ENCODE results near the gene RELB. TPM values are rescaled to one million over a fixed set of nuclear protein-coding genes. Genes with fewer than 3 reads are reported as not detected.

RELB gene
- total RNA-seq, 1 donor from 2014 or later = 18.7 TPM

- Mint-ChIP-seq H3K4me1 (peaks cover 22% of the 10 kb centered on the region), H3K27me3 (ENCODE audit: low read depth) (no peaks in the 10 kb centered on the region), H3K9me3 (no peaks in the 10 kb centered on the region), H3K36me3 (peaks cover 8% of the 10 kb centered on the region), H3K4me3 (no peak overlapping the region), H3K27ac (no peak overlapping the region)
- no peak for TF ChIP-seq CTCF (IDR thresholded peaks at IDR 0.05; ENCODE audit: unreplicated experiment)
- DNase-seq (ENCODE audit: low spot score in 2 of 2, unreplicated experiment in 2 of 2) = no peak
Measured at GRCh38 chr19:44958090-44958489, 43.2 kb upstream of the RELB start.

GRCh38 chr19:44959691-44960090, 41.6 kb upstream of the RELB start:
- Mint-ChIP-seq H3K36me3 (peaks cover 11% of the 10 kb centered on the region), H3K4me1 (peaks cover 17% of the 10 kb centered on the region), H3K27ac (no peak overlapping the region), H3K27me3 (ENCODE audit: low read depth) (no peaks in the 10 kb centered on the region), H3K9me3 (no peaks in the 10 kb centered on the region), H3K4me3 (no peak overlapping the region)
- DNase-seq (ENCODE audit: low spot score in 2 of 2, unreplicated experiment in 2 of 2) = no peak
- TF ChIP-seq CTCF (IDR thresholded peaks at IDR 0.05; ENCODE audit: unreplicated experiment) = no peak

- no peak for DNase-seq (ENCODE audit: low spot score in 2 of 2, unreplicated experiment in 2 of 2)
- no peak overlapping the region for H3K27ac Mint-ChIP-seq
- H3K36me3 Mint-ChIP-seq = peaks cover 15% of the 10 kb centered on the region
- no peak for TF ChIP-seq CTCF (IDR thresholded peaks at IDR 0.05; ENCODE audit: unreplicated experiment)
- no peak overlapping the region for H3K4me3 Mint-ChIP-seq
- no peaks in the 10 kb centered on the region for H3K9me3 Mint-ChIP-seq
- H3K4me1 Mint-ChIP-seq = peaks cover 11% of the 10 kb centered on the region
- H3K27me3 Mint-ChIP-seq (ENCODE audit: low read depth) = no peaks in the 10 kb centered on the region
Measured at GRCh38 chr19:44960906-44961728, 40.1 kb upstream of the RELB start.

GRCh38 chr19:44961821-44962220, 39.4 kb upstream of the RELB start:
- Mint-ChIP-seq H3K27me3 (ENCODE audit: low read depth) (no peaks in the 10 kb centered on the region), H3K36me3 (peaks cover 15% of the 10 kb centered on the region), H3K4me1 (peaks cover 4% of the 10 kb centered on the region), H3K9me3 (no peaks in the 10 kb centered on the region), H3K4me3 (no peak overlapping the region), H3K27ac (no peak overlapping the region)
- DNase-seq (ENCODE audit: low spot score in 2 of 2, unreplicated experiment in 2 of 2) = no peak
- TF ChIP-seq CTCF (IDR thresholded peaks at IDR 0.05; ENCODE audit: unreplicated experiment) = no peak

- DNase-seq (ENCODE audit: low spot score in 2 of 2, unreplicated experiment in 2 of 2) = no peak
- H3K9me3 Mint-ChIP-seq = no peaks in the 10 kb centered on the region
- no peaks in the 10 kb centered on the region for H3K27me3 Mint-ChIP-seq (ENCODE audit: low read depth)
- peaks cover 22% of the 10 kb centered on the region for H3K36me3 Mint-ChIP-seq
- H3K4me3 Mint-ChIP-seq = no peak overlapping the region
- TF ChIP-seq CTCF (IDR thresholded peaks at IDR 0.05; ENCODE audit: unreplicated experiment) = no peak
- no peaks in the 10 kb centered on the region for H3K4me1 Mint-ChIP-seq
- H3K27ac Mint-ChIP-seq = no peak overlapping the region
Measured at GRCh38 chr19:44968118-44968517, 33.1 kb upstream of the RELB start.

Measured in mesothelial cell of epicardium (in vitro differentiated cells).